HG02970 (cell line): ENCODE results near the gene COX14.

Experiments
- ATAC-seq: cut with Tn5 transposase; IDR thresholded peaks from one replicate; pipeline ENCODE4 v1.9.1; 2021; ENCODE audit warnings: mild to moderate bottlenecking, moderate library complexity, moderate number of reproducible peaks; ENCODE audit not compliant: unreplicated experiment, low FRiP score

COX14 gene

DNA sequence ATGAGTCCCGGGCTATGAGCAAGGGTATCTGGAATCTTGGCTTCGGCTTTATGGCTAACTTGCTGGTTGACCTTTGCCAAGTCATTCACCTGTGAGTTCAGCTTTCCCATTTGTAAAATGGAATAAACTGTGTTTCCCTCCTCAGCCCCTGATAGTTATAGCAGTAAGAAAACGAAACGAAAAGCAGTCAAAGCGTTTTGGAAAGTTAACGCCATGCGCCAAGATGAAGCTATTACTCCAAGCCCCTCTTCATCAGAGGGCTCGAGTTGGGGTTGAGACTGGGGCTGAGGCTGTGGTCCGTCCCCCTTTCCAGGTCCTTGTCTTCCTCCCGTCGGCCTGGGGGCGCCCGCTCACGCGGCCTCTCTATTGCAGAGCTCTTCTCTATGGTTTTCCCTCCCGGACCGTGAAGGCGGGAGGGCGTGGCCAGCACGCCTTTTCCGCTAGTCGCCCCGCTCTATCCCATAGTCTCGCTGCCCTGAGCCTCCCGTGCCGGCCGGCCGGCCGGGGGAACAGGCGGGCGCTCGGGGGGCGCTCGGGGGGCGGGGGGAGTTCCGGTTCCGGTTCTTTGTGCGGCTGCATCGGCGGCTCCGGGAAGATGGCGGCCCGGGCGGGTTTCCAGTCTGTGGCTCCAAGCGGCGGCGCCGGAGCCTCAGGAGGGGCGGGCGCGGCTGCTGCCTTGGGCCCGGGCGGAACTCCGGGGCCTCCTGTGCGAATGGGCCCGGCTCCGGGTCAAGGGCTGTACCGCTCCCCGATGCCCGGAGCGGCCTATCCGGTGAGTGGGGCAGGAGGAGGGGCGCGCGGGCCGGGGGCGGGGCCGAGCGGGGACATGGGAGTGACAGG, 27.0 kb upstream of the COX14 start, which contains the start of gene SMARCD1:
SMARCD1 (plus strand) TSS at position 568 of the 840 bp plus-strand sequence; CDS start at position 596, 28 bp downstream.
- ATAC-seq, result peak; percentile 82

DNA sequence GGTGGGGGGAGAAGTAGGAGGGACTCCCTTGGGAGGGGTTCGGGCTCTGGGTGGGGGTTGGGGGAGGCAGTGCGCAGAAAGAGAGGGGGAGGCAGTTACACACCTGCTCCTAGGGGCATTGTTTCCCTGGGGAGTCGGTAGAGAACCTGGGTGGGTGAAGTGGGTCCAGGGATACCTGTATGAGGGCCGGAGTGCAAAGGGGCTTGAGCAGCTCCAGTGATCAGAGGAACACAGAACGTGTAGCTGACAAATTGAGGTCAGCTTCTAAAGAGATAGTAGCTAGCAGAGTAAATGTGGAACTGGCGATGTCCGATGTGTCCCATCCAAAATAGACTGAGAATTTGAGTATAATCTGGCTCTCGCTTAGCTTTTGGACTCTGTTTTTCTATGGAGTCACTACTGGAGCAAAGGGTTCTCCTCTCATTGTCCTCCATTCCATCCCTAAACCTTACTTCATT, 26.4 kb upstream of the COX14 start:
- ATAC-seq, result no peak

DNA sequence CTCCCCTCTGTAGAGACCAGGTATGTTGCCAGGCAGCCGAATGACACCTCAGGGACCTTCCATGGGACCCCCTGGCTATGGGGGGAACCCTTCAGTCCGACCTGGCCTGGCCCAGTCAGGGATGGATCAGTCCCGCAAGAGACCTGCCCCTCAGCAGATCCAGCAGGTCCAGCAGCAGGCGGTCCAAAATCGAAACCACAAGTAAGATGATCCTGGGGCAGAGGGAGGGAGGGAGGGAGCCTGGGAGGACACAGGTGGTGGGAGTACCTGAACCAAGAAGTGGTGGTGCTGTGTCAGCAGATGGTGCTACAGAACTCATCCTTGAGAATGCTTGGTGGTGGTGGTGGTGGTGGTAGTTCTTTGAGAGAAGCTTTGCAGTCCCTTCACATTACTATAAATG, 25.9 kb upstream of the COX14 start:
- no peak for ATAC-seq

DNA sequence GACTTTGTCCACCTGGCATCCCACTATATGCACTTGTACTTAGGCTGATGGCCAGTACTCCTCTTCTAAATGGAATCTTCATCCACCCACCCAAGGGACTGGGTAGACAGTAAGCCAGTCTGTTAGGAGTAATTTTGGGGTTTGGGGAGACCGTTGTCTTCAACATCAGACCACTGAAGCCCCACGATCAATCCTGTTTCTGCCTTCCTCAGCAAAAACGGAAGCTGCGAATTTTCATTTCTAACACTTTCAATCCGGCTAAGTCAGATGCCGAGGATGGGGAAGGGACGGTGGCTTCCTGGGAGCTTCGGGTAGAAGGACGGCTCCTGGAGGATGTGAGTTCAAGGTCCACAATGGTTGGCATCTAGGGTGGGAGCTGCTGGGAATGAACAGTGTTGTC, 24.9 kb upstream of the COX14 start:
- no peak for ATAC-seq

DNA sequence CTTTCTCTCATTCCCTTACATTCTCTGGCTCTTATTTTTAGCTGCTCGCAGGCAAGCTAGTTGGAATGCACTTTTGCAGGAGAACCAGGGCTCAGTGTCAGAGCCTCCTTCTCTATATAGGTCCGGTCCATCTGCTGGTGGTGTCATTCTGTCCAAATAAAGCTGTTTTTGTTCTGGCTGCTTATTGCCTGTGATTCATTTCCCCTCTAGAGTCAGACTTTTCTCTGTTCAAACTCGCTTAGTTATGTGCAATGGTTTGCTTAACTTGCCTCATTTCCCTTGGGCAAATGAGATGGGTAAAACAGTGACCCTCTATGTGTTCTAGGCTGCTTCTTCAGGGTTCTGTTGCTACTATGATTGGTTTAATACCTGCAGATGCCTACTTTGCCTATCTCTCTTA, 24.0 kb upstream of the COX14 start:
- no peak for ATAC-seq

DNA sequence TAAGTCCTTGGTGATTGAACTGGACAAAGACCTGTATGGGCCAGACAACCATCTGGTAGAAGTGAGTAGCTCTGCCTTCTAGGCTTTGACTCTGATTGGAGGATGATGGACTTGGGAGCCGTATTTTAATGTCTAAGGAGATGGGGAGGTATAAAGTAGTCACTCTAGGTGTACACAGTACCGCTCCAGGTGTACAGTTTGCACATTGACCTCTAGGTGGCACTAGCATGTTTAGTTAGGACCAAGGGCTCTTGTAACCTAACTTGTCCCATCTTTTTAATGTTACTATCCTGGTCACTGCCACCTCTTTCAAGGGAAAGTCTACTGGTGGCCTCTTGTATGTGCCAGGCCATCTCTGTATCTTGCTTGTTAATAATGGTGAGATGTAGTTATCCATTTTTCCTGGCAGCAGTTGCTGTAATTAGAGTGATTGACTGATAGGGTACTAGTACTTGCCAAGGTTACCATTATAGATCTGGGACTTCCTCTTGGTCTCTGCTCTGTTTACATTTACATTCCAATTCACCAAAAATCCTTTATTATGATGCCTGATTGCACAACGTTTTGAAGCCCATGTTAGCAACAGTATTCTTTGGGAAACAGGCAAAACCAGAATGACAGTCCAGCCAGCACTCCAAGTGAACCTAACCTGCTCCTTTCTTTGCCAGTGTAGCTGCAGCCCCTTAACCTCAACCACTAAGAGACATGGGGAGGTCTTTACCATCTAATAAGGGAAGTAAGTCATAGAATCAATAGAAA, 23.3 kb upstream of the COX14 start:
- no peak for ATAC-seq

DNA sequence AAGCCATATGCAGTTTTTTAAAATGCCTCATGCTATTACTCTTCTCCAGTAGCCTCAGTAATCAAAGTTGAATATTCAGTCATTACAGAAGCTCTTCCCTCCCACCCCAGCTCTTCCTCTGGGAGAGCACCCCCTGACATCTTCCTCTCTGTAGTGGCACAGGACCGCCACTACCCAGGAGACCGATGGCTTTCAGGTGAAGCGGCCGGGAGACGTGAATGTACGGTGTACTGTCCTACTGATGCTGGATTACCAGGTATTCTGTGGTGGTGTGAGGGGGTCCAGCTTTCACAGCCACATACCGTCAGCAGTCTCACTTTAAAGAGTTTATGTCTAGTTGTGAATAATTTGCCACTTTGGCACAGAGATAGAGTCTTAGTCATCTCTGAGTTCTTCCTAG, 22.3 kb upstream of the COX14 start:
- ATAC-seq, result no peak

DNA sequence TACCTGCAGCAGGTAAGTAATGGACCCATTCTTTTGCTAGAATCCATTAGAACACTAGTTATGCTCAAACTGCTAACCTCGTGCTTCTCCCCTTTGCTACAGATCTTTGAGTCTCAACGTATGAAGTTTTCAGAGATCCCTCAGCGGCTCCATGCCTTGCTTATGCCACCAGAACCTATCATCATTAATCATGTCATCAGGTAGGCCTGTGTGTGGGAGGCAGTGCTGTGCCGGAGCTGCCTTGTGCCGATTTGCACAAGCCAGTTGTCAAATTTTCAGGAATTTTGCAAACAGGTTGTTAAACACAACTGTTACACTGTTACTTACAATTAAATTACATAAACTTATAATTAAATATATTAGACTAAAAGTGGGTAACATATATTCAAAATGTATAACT, 21.6 kb upstream of the COX14 start:
- ATAC-seq, result no peak

DNA sequence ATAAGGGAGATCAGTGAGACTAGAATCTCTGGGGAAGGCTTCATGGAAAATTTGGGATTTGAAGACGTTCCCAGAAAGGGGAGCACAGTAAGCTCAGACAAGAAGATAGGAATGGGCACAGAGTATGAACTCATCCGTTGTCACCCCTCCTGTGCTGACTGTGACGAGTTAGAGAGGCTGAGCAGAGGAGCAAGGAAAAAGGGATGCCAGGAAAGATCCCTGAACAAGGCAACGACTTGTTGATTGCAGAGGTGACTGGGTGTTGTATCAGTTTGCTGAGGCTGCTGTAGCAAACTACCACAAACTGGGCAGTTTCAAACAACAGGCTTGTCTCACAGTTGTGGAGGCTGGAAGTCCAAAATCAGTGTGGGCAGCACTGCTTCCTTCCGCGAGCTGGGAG, 14.1 kb upstream of the COX14 start:
- no peak for ATAC-seq

DNA sequence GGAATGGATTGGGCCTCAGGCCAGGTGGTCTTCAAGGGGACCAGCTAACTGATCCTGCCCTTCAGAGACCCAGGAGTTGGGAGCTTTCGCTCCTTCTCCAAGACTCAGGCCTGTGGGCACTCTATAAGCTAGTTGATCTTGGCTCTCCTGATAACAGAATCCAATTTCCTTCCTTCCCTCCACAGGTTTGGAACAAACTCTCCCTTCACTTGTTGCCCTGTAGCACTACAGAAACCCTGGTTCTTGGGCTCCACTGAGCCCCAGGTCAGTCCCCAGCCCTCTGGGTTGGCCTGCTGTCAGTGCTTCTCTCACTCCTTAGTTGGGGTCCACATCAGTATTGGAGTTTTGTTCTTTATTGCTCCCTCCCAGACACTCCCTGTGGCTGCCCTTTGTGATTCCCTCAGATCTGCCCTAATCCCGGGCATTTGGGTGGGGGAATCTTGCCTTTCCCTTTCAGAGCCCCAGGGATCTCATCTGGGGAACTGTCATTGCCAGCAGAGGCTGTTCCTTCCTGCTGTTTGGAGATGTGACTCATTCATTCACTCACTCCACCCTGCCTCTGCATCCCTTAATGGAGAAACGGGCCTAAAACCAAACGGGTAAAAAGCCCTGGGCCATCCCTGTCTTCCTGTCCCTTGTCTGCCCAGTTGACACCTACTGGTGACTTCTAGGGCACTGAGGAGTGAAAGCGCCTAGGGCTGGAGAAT, 12.6 kb upstream of the COX14 start:
- ATAC-seq, result no peak

DNA sequence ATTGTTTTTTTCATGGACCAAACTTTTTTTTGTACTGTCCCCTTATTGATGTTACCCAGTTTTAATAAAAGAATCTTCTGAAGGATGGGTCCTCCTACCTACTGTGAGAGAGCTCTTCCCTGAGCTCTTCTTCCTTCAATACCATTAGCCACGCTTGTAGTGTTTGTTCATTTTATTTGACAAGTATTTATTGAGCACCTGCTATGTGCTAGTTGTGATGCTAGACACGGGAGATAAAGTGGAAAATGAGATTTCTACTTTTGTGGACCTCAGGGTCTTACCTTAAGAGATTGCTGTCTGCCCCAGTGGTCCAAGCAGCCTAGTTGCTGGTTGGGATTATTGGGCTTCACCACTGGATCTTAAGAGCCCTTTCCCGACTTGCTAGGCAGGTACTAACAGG, 11.5 kb upstream of the COX14 start:
- ATAC-seq, result no peak

DNA sequence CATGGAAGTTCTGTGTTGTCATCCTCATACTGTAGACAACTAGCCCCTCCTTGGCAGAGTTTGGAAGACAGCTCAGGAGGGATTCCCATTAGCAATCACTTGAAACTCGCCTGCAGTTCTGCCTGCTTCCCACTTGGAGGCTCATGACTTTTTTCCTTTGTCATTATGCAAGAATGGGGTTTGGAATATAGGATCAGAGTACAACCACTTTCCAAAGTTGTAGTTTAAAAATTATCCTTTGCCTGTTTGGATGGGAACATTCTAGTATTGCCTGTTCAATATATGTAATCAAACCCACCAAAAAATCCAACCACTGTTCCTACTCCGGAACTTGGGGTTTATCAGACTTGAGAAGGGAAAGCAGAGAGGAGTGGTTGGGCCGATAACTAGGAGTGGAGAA, 10.4 kb upstream of the COX14 start:
- ATAC-seq, result no peak

DNA sequence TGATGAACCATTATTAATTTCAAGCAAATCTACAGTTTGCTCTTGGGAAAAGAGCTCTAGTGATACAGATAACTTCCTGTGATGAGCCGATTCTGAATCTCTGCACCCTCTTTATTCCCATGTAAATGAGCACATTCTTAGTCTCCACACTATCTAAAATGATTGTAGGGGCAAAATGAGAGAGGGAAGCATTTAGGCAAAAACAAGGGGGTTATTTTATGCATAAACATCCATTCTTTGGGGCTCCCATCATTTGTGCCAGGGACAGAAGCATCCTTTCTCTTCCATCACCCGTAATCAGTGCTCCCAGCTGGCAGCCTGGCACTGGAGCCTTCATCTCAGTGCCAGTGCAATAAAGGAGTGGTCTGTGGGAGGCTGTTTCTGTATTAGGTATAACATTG, 9.9 kb upstream of the COX14 start:
- no peak for ATAC-seq

DNA sequence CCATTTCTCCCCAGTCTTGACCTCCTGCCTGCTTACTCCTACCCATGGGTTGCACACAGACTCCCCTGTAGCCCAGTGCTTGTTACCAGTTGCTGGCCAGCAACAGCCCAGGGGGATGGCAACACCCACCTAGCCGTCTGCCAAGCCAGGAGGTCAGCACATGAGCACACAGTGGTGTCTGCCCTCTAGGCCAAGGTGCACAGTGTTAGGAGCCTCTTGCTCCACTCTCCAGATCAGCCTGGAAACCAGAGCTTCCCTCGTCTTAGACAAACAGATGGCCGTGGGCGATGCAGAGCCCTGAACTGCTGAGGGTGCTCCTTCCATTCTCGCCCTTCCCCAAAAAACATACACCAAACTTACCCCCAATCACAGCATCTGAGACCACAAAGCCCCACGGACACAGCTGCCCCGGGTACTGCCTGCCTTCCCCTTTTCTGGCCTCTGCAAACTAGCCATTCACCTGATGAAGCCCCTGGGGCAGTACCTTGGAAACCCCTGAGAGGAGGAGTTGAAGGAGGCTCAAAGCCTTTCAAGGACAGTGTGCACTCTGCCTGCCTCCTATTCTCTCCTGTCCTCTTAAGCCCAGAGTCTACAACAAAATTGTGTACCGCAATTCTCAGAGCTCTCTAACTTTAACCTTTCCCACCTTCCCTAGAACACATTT, 9.3 kb upstream of the COX14 start:
- ATAC-seq, result no peak

DNA sequence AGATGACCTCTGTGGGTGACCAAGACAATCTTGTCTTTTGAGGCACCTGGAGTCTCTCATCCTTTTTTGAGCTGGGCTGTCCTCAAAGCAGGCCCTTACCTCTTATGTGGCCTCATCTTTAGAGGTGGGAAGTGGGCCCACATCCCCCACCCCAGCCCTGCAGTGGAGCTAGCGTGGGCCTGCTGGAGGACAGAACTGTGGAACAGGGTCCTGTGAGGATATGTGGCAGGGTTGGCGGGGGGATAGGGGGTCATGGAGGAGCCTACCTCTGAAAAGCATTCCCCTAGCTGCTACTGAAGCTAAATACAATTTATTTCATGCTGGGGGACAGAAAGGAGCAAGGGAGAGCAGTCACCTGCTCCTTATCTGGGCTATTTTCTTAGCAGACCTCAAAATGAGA, 8.7 kb upstream of the COX14 start:
- ATAC-seq, result no peak

DNA sequence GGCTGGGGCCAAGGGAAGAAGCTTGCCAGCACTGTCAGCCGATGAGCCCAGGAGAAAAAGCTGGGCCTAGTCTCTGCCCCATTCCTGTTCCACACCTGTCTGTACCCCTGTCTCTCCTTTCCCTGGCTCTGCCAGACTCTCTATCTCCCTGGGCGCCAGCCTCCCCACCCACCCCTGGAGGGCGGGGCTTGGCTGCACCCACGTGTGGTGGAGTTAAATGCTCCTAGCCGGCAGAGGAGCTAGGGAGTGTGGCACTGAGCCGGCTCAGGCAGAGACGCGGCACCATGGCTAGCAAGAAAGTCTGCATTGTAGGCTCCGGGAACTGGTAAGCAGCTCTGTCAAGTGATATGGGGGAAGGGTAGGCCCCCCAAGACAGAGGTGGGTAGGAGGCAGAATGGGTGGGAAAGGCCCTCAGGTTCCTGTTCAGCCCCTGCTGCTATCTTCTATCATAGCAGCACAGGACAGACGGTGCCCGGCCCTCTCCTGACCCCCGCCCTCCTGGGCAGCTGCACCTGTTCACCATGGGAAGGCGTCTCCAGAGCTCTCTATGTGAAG, 8.2 kb upstream of the COX14 start, which contains the start of gene GPD1:
GPD1 (plus strand) TSS at position 242 of the 555 bp plus-strand sequence; CDS start at position 285, 43 bp downstream.
- ATAC-seq, result no peak

DNA sequence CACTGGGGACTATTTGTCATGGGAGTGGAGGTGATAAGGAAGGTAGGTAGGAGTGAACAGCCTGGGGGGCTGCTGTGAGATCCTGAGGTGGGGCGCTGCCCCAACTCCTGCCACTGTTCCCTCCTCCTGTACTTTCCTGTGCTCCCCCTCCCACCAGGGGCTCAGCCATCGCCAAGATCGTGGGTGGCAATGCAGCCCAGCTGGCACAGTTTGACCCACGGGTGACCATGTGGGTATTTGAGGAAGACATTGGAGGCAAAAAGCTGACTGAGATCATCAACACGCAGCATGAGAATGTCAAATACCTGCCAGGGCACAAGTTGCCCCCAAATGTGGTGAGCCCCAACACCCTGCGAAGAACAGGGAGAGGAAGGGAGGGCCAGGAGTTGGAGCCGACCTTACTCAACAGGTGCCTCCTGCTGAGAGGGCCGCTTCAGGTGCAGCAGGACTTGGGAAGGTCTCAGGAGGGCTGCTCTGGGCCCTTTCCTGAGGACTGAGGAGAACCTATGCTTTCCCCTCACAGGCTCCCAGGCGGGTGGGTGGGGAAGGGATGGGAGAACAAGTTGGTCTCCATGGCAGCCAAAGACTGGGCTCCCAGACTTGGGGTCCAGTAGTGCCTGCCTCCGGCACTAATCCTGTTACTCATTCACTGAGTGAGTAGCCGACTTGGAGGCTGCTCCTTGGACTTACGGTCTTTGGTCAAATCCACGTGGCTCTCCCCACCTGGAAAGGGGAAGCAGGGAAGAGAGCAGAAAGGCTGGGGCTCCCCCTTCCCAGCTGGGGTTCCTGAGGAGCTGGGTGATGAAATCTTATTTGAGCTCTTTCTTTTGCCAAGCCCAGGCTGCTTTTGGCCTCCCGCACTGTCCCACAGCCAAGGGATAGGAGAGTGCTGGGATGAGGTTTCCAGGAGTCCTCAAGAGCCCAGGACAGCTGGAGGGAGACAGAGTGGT, 7.3 kb upstream of the COX14 start:
- ATAC-seq, result no peak

DNA sequence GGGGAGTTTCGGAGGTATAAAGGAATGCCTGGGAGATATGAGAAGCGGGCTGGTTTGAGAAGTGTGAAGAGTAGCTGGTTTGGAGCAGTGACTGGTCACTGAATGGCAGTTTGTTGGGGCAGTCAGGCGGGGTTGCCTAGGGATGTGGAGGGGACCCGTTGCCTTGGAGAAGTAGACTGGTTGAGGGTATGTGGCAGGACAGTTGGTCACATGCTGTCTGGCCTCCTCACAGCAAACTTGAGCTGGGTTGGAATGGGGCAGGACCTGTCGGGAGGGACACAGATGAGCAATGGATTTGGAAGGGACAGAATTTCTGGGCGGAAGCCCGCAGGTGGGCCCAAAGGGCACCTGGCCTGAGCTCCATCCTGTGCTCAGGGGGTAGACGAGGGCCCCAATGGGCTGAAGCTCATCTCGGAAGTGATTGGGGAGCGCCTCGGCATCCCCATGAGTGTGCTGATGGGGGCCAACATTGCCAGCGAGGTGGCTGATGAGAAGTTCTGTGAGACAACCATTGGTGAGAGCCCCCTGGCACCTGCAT, 6.1 kb upstream of the COX14 start:
- ATAC-seq, result no peak

DNA sequence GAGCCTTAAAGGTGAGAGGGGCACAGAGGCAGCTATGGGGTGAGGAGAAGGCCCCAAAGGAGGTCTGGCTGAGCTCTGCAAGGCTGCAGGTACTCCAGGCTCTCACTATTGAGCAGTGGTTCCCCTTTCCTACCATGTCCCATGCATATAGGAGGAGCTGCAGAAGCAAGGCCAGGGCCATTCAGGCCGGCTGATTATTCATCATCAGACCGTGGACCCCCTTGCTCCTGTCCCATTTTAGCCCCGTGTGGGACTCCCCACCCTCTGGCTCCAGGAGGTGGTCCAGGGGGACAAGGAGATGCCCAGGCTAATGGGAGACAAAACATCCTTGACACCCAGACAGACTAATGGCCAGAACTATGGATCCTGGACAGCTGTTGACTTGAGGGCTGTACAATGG, 5.1 kb upstream of the COX14 start:
- no peak for ATAC-seq
